Mucosa of rectum (tissue), 2 donors: ENCODE data around the gene OR4C6.

Experiments
- H3K27ac ChIP-seq, 2 donors: one replicate each; pipeline ENCODE4 v1.7.0; 2013; ENCODE audit warnings: inconsistent platforms in 2 of 2, low read depth in 2 of 2, low read length in 2 of 2
- H3K27me3 ChIP-seq, 2 donors: one replicate each; pipeline ENCODE4 v1.7.0; 2013; ENCODE audit warnings: low read length in 2 of 2; ENCODE audit not compliant: control insufficient read depth in 2 of 2, insufficient read depth in 2 of 2
- H3K36me3 ChIP-seq, 2 donors: one replicate each; pipeline ENCODE4 v1.7.0; 2013; ENCODE audit warnings: low read length in 2 of 2; ENCODE audit not compliant: control insufficient read depth in 2 of 2, insufficient read depth in 2 of 2
- H3K4me1 ChIP-seq, 2 donors: one replicate each; pipeline ENCODE4 v1.7.0; 2013; ENCODE audit warnings: low read length in 2 of 2, mild to moderate bottlenecking in 1 of 2; ENCODE audit not compliant: control insufficient read depth in 2 of 2, insufficient read depth in 2 of 2
- H3K4me3 ChIP-seq, 2 donors: one replicate each; pipeline ENCODE4 v1.7.0; 2013; ENCODE audit warnings: low read length in 2 of 2
- H3K9ac ChIP-seq, 2 donors: one replicate each; pipeline ENCODE4 v1.7.0; 2013; ENCODE audit warnings: low read length in 2 of 2, low read depth in 1 of 2, mild to moderate bottlenecking in 1 of 2
- H3K9me3 ChIP-seq, 2 donors: one replicate each; pipeline ENCODE4 v1.7.0; 2013; ENCODE audit warnings: low read length in 2 of 2; ENCODE audit not compliant: control insufficient read depth in 2 of 2
- donor health status: healthy.
- donor health status: Normal muscosa, but diverticular disease.

Gene OR4C6

GRCh38 chr11:55661901-55662300 is at the start of gene OR4C6:
Gene OR4C6 (plus strand): TSS chr11:55662201. CDS start chr11:55665167, 2,966 bp downstream.
- H3K4me1 ChIP-seq: no peaks in the 10 kb centered on the region
- peaks cover 0 to 2% of the 10 kb centered on the region in 2 donors for H3K9me3 ChIP-seq
- H3K4me3 ChIP-seq: no peak within 1 kb of the TSS
- no peak within 1 kb of the TSS for H3K9ac ChIP-seq
- H3K36me3 ChIP-seq: no peaks in the 10 kb centered on the region
- no peaks in the 10 kb centered on the region for H3K27me3 ChIP-seq
- no peak within 1 kb of the TSS for H3K27ac ChIP-seq

- no peaks in the 10 kb centered on the region for H3K27me3 ChIP-seq
- H3K9ac ChIP-seq: no peak overlapping the region
- no peak overlapping the region for H3K4me3 ChIP-seq
- H3K9me3 ChIP-seq: peaks cover 0 to 7% of the 10 kb centered on the region in 2 donors
- no peaks in the 10 kb centered on the region for H3K36me3 ChIP-seq
- no peaks in the 10 kb centered on the region for H3K4me1 ChIP-seq
- no peak overlapping the region for H3K27ac ChIP-seq
Measured at GRCh38 chr11:55624531-55624930, 37.5 kb upstream of the OR4C6 start.

- no peaks in the 10 kb centered on the region for H3K36me3 ChIP-seq
- H3K9me3 ChIP-seq: no peaks in the 10 kb centered on the region
- H3K27ac ChIP-seq: no peak within 1 kb of the TSS
- no peak within 1 kb of the TSS for H3K4me3 ChIP-seq
- no peak within 1 kb of the TSS for H3K9ac ChIP-seq
- H3K27me3 ChIP-seq: no peaks in the 10 kb centered on the region
- H3K4me1 ChIP-seq: no peaks in the 10 kb centered on the region
Measured at GRCh38 chr11:55634813-55635212, 27.2 kb upstream of the OR4C6 start, which contains the start of gene OR4P4. Gene OR4P4 (plus strand): TSS chr11:55635113.

GRCh38 chr11:55648027-55648426 is 14.0 kb upstream of the OR4C6 start, which contains the start of gene OR4S2:
Gene OR4S2 (plus strand): TSS chr11:55648327. CDS start chr11:55650904, 2,577 bp downstream.
- Histone ChIP-seq H3K27me3 (no peaks in the 10 kb centered on the region), H3K9me3 (peaks cover 0 to 5% of the 10 kb centered on the region in 2 donors), H3K36me3 (no peaks in the 10 kb centered on the region), H3K4me3 (no peak within 1 kb of the TSS), H3K27ac (no peak within 1 kb of the TSS), H3K9ac (no peak within 1 kb of the TSS), H3K4me1 (no peaks in the 10 kb centered on the region)

- Histone ChIP-seq H3K4me3 (no peak overlapping the region), H3K27ac (no peak overlapping the region), H3K9me3 (peaks cover 0 to 6% of the 10 kb centered on the region in 2 donors), H3K27me3 (no peaks in the 10 kb centered on the region), H3K9ac (no peak overlapping the region), H3K4me1 (no peaks in the 10 kb centered on the region), H3K36me3 (no peaks in the 10 kb centered on the region)
Measured at GRCh38 chr11:55652560-55652959, 9.4 kb upstream of the OR4C6 start.

GRCh38 chr11:55655096-55655495 is 6.9 kb upstream of the OR4C6 start:
- Histone ChIP-seq H3K9me3 (peaks cover 0 to 6% of the 10 kb centered on the region in 2 donors), H3K27ac (no peak overlapping the region), H3K27me3 (no peaks in the 10 kb centered on the region), H3K4me1 (no peaks in the 10 kb centered on the region), H3K4me3 (no peak overlapping the region), H3K9ac (no peak overlapping the region), H3K36me3 (no peaks in the 10 kb centered on the region)

- no peak overlapping the region for H3K4me3 ChIP-seq
Measured at GRCh38 chr11:55658031-55658573, 3.9 kb upstream of the OR4C6 start.

GRCh38 chr11:55658608-55659007 is 3.4 kb upstream of the OR4C6 start:
- Histone ChIP-seq H3K36me3 (no peaks in the 10 kb centered on the region), H3K4me1 (no peaks in the 10 kb centered on the region), H3K27me3 (no peaks in the 10 kb centered on the region), H3K27ac (no peak overlapping the region), H3K4me3 (no peak overlapping the region), H3K9ac (no peak overlapping the region), H3K9me3 (peaks cover 0 to 2% of the 10 kb centered on the region in 2 donors)

More at GRCh38 chr11:55658031-55658573, 3.9 kb upstream of the OR4C6 start:
- H3K4me1 ChIP-seq: no peaks in the 10 kb centered on the region
- H3K27ac ChIP-seq: no peak overlapping the region
- no peak overlapping the region for H3K9ac ChIP-seq
- H3K27me3 ChIP-seq: no peaks in the 10 kb centered on the region
- H3K36me3 ChIP-seq: no peaks in the 10 kb centered on the region
- H3K9me3 ChIP-seq: peaks cover 0 to 4% of the 10 kb centered on the region in 2 donors

GRCh38 chr11:55669376-55669775 is 7.4 kb downstream of the OR4C6 start:
- Histone ChIP-seq H3K9ac (no peak overlapping the region), H3K27me3 (no peaks in the 10 kb centered on the region), H3K27ac (no peak overlapping the region), H3K9me3 (peaks cover 0 to 2% of the 10 kb centered on the region in 2 donors), H3K4me1 (no peaks in the 10 kb centered on the region), H3K36me3 (no peaks in the 10 kb centered on the region), H3K4me3 (no peak overlapping the region)

- Histone ChIP-seq H3K9ac (no peak overlapping the region), H3K27me3 (no peaks in the 10 kb centered on the region), H3K4me3 (no peak overlapping the region), H3K9me3 (no peaks in the 10 kb centered on the region), H3K27ac (no peak overlapping the region), H3K36me3 (no peaks in the 10 kb centered on the region), H3K4me1 (no peaks in the 10 kb centered on the region)
Measured at GRCh38 chr11:55673860-55674259, 11.9 kb downstream of the OR4C6 start.
